AG04450 (cell line): ENCODE data around the gene DKK3. TPM values are rescaled to one million over a fixed set of nuclear protein-coding genes. Genes with fewer than 3 reads are reported as not detected.

Experiments
- CTCF ChIA-PET: fragments of 300-600, 350-600 bp; formaldehyde crosslinking; extraction: SDS; loops from one replicate; lab custom pipeline; 2022; ENCODE audit warnings: antibody characterized with exemption, inconsistent platforms; lab: Charles Lee
- POLR2A ChIA-PET: fragments of 350-600 bp; formaldehyde crosslinking; extraction: SDS; loops from one replicate; lab custom pipeline; 2021; ENCODE audit warnings: antibody characterized with exemption, inconsistent platforms; lab: Yijun Ruan, JAX
- DNase-seq: peaks from one replicate; pipeline ENCODE4 v3.0.0-alpha.2; 2011; ENCODE audit warnings: low read depth, low spot score
- H3K27ac ChIP-seq: one replicate; pipeline ENCODE4 v1.5.1; 2012; ENCODE audit warnings: low read depth, low read length, control low read depth
- H3K27me3 ChIP-seq: one replicate; pipeline ENCODE4 v1.6.0; 2012; ENCODE audit warnings: low read length; ENCODE audit not compliant: control insufficient read depth, insufficient read depth
- H3K4me3 ChIP-seq: 2 replicates; pipeline ENCODE4 v1.5.1; 2011; ENCODE audit warnings: mild to moderate bottlenecking, low read depth, low read length, control low read depth
- H3K9me3 ChIP-seq: 2 replicates; pipeline ENCODE4 v1.5.1; 2012; ENCODE audit warnings: low read length; ENCODE audit not compliant: control insufficient read depth, insufficient read depth
- polyA plus RNA-seq: library from polyadenylated mRNA; depleted of rRNA; stranded (reverse); fragments of >200 nt; gene quantifications from 2 replicates; pipeline ENCODE4 v1.2.3, GENCODE V29; 2011
- TF ChIP-seq, protein P1 (sequence below): IDR thresholded peaks from 2 replicates; pipeline ENCODE4 v1.5.1; 2011; ENCODE audit warnings: low read depth, low read length, control low read depth, inconsistent platforms

The DKK3 gene
- polyA plus RNA-seq, 1 experiment: 928 TPM

DNA sequence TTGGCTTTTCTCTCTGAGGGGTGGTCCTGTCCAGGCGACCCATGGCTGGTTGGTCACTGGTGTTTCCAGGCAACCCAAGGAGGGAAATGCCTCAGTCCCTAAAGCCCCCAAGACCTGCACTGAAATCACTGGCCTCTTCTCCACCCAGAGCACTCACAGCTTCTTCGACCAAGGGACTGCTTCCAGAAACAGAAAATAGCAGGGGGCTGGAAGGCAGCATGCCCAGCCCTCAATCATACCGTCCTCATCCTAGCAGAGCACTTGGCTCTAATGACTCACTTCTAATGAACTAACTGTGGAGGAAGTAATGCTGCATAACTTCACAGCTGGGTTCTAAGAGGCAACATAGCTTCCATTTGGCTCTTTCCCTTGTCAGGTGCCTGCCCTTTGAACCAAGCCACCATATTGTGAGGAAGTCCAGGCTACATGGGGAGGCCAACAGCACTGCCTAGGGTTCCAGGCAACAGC, 27.6 kb downstream of the DKK3 start:
- H3K27me3 ChIP-seq: no peaks in the 10 kb centered on the region
- ChIA-PET POLR2A (no interaction called here), CTCF (no interaction called here)
- no peak overlapping the region for H3K4me3 ChIP-seq
- H3K9me3 ChIP-seq: peaks cover 7% of the 10 kb centered on the region
- H3K27ac ChIP-seq: peak overlapping the region; percentile 21
- no peak for DNase-seq
- TF ChIP-seq, protein P1, sequence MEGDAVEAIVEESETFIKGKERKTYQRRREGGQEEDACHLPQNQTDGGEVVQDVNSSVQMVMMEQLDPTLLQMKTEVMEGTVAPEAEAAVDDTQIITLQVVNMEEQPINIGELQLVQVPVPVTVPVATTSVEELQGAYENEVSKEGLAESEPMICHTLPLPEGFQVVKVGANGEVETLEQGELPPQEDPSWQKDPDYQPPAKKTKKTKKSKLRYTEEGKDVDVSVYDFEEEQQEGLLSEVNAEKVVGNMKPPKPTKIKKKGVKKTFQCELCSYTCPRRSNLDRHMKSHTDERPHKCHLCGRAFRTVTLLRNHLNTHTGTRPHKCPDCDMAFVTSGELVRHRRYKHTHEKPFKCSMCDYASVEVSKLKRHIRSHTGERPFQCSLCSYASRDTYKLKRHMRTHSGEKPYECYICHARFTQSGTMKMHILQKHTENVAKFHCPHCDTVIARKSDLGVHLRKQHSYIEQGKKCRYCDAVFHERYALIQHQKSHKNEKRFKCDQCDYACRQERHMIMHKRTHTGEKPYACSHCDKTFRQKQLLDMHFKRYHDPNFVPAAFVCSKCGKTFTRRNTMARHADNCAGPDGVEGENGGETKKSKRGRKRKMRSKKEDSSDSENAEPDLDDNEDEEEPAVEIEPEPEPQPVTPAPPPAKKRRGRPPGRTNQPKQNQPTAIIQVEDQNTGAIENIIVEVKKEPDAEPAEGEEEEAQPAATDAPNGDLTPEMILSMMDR: no peak

- TF ChIP-seq, protein P1: no peak
- Histone ChIP-seq H3K27me3 (no peaks in the 10 kb centered on the region), H3K27ac (peak overlapping the region; percentile 75), H3K9me3 (peaks cover 7% of the 10 kb centered on the region), H3K4me3 (no peak overlapping the region)
- ChIA-PET CTCF (interaction anchor here (2.2 kb wide), 1 partner anchor 8 kb away, joined by 9 read pairs; no protein-coding TSS in a partner anchor), POLR2A (no interaction called here)
- DNase-seq: no peak
Observed at GRCh38 chr11:11980200-11980599, 28.2 kb downstream of the DKK3 start.

DNA sequence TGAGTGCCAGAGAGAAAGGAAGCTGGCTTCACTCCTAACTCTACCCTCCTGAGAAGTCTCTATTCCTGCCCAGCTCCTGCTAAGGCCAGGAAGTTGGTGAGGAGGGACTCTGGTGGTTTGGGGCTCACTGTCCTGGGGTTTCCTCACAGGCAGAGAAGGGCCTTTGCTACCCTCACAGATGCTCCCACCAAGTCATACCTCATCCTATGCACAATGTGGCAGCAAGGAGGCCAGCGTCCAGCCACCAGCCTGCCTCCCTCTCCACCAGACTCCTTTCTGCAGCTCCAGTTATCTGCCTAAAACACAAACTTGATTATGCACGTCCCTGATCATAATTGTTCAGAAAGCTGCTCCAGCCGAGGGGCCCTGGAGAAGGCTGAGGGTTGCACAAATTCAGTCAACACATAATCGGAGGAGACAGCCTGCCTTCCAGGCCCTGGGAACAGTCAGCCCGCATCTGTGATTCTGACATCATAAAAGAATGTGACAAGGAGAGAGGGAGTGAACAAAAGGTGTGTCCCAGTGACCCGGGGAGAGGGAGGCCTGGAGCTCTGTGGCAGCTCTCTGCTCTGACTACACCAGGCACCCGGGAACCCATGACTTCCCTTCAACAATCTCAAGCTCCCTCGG, 28.8 kb downstream of the DKK3 start:
- DNase-seq: no peak
- Histone ChIP-seq H3K27me3 (no peaks in the 10 kb centered on the region), H3K4me3 (no peak overlapping the region), H3K27ac (peak overlapping the region; percentile 75), H3K9me3 (peaks cover 7% of the 10 kb centered on the region)
- ChIA-PET CTCF (interaction anchor here (1.1 to 2.2 kb wide), 2 partner anchors 9 to 302 kb away, joined by 5 to 9 read pairs; no protein-coding TSS in a partner anchor), POLR2A (interaction anchor here (0.7 to 1.2 kb wide), 2 partner anchors 18 to 37 kb away, joined by 3 read pairs; no protein-coding TSS in a partner anchor)
- TF ChIP-seq, protein P1: no peak

- TF ChIP-seq, protein P1: no peak
- H3K27me3 ChIP-seq: no peaks in the 10 kb centered on the region
- no peak overlapping the region for H3K4me3 ChIP-seq
- peaks cover 7% of the 10 kb centered on the region for H3K9me3 ChIP-seq
- ChIA-PET CTCF (interaction anchor here (1.1 to 3.5 kb wide), 3 partner anchors 9 to 303 kb away, joined by 5 to 18 read pairs (median 9); no protein-coding TSS in a partner anchor), POLR2A (interaction anchor here (0.7 to 1.2 kb wide), 2 partner anchors 17 to 38 kb away, joined by 3 read pairs; no protein-coding TSS in a partner anchor)
- no peak for DNase-seq
- peak overlapping the region; percentile 75 for H3K27ac ChIP-seq
Observed at GRCh38 chr11:11978792-11979487, 29.5 kb downstream of the DKK3 start.
